Neural cell (in vitro differentiated cells): Measurements from ENCODE around the gene ERC2.

Source experiments
- CTCF ChIP-seq: fragments of 450-650 bp; IDR thresholded peaks from 2 replicates; pipeline ENCODE4 v1.5.1; 2014; ENCODE audit warnings: antibody characterized with exemption, mild to moderate bottlenecking, moderate library complexity; ENCODE audit not compliant: poor library complexity, severe bottlenecking
- EZH2 ChIP-seq: fragments of 200-600, 300-800 bp; shearing (Covaris generic), sonication (generic); IDR thresholded peaks from 2 replicates; pipeline ENCODE4 v1.6.1; 2014; ENCODE audit warnings: antibody characterized with exemption, low read length, borderline replicate concordance, mild to moderate bottlenecking; ENCODE audit not compliant: insufficient read depth, poor library complexity, severe bottlenecking
- MXI1 ChIP-seq: fragments of 450-650 bp; conservative IDR thresholded peaks from 2 replicates; pipeline ENCODE4 v1.6.1; 2014; ENCODE audit warnings: antibody characterized with exemption, mild to moderate bottlenecking; ENCODE audit not compliant: poor library complexity, severe bottlenecking
- RAD21 ChIP-seq: fragments of 450-650 bp; conservative IDR thresholded peaks from 2 replicates; pipeline ENCODE4 v1.6.1; 2014; ENCODE audit warnings: antibody characterized with exemption, mild to moderate bottlenecking, moderate library complexity
- REST ChIP-seq: IDR thresholded peaks from 2 replicates; pipeline ENCODE4 v1.6.1; 2012; ENCODE audit warnings: borderline replicate concordance
- SMC3 ChIP-seq: fragments of 450-650 bp; conservative IDR thresholded peaks from 2 replicates; pipeline ENCODE4 v1.6.1; 2014; ENCODE audit warnings: antibody characterized with exemption, mild to moderate bottlenecking, moderate library complexity; ENCODE audit not compliant: poor library complexity
- TAF1 ChIP-seq: IDR thresholded peaks from 2 replicates; pipeline ENCODE4 v1.6.1; 2012; ENCODE audit warnings: low read depth

- TF ChIP-seq EZH2 (no peak), SMC3 (no peak), CTCF (no peak), TAF1 (no peak), REST (no peak), RAD21 (no peak), MXI1 (no peak)
Measured at GRCh38 chr3:55852326-55852725, 615.9 kb downstream of the ERC2 start.
